Pancreas (tissue), 10 donors: ENCODE results near the gene SLC30A1. TPM values are rescaled to one million over a fixed set of nuclear protein-coding genes. Genes with fewer than 3 reads are reported as not detected.

ENCODE experiments used
- ATAC-seq, 4 donors: fragments of 200-7000 bp; cut with Tn5 transposase; one replicate each; pipeline versions ENCODE4 v1.8.0 to v1.9.1; 2020; ENCODE audit warnings: mild to moderate bottlenecking in 4 of 4, moderate library complexity in 4 of 4
- DNase-seq, 6 donors: peaks; one replicate each; pipeline ENCODE4 v3.0.0-alpha.2; 2020
- FAIRE-seq: peaks from 2 replicates; lab custom pipeline; 2012; peaks lifted over from hg19 to GRCh38; lab: Jason Lieb, UNC
- H3K27ac ChIP-seq, 4 donors: fragments of 200-600 bp; sonication (generic); 1 replicate in 3 of 4; 2 replicates in 1 of 4; pipeline versions ENCODE4 v1.5.0 to v1.8.0; 2020
- H3K27me3 ChIP-seq, 4 donors: fragments of 200-600 bp; one replicate each; pipeline ENCODE4 v1.8.0; 2021
- H3K36me3 ChIP-seq, 3 donors: fragments of 200-600 bp; sonication (generic) in 1 of 3; one replicate each; pipeline versions ENCODE4 v1.5.0 to v1.8.0; 2020 to 2021
- H3K4me1 ChIP-seq, 3 donors: fragments of 200-600 bp; one replicate each; pipeline ENCODE4 v1.8.0; 2021
- H3K4me3 ChIP-seq, 4 donors: fragments of 200-600 bp; sonication (generic) in 2 of 4; one replicate each; pipeline versions ENCODE4 v1.5.0 to v1.8.0; 2020 to 2021
- H3K9me3 ChIP-seq, 4 donors: fragments of 200-600 bp; one replicate each; pipeline ENCODE4 v1.8.0; 2021
- CTCF ChIP-seq, 4 donors: fragments of 200-600 bp; sonication (generic) in 3 of 4; IDR thresholded peaks; one replicate each; pipeline versions ENCODE4 v1.5.0 to v1.8.0; 2021; ENCODE audit warnings: antibody characterized with exemption in 4 of 4
- WGBS, 2 donors: extraction: QIAGEN DNeasy Blood & Tissue Kit; methylation state at CpG; one replicate each; pipeline ENCODE4 v1.1.7; 2013; 5-methylcytosine and 5-hydroxymethylcytosine counted together
- intact Hi-C, 3 donors: fragments of 100-400 bp; cut with DNase I; formaldehyde crosslinking; loops; one replicate each; pipeline versions ENCODE4 v1.11.1 to v1.14.2; 2022
- polyA plus RNA-seq, 2 donors: library from polyadenylated mRNA; stranded (reverse); fragments of 200-250 nt; gene quantifications; one replicate each; pipeline ENCODE4 v1.2.3, GENCODE V29; 2013
- total RNA-seq, 6 donors: library from RNA; stranded (reverse); fragmentation: NEBNext Ultra II Directional in 4 of 6; extraction: Animal tissue kit (Norgen Biotek cat#: 25700) in 4 of 6; gene quantifications; one replicate each; pipeline versions ENCODE4 v1.2.1 to v1.2.4, GENCODE V29; 2021 to 2023
- donor health status: healthy with polysubstance abuse.
- donor health status: DM: no; HTN: no; CAD: no; lungs with moderate emphysema.
- donor health status: DM: no; HTN: no; CAD: no.
- donor health status: control.
- donor health status: control.
- donor health status: Bipolar disorder and iron deficiency.
- donor health status: DM: yes; HTN: yes; CAD: no.
- donor health status: DM: no; HTN: no; CAD: no.
- donor health status: DM: no; HTN: no; CAD: no.
- donor health status: DM: yes; HTN: yes; CAD: no.

SLC30A1 gene
- total and polyA plus RNA-seq, 8 donors: 1.5 to 19.5 (median 8.0) TPM

- Histone ChIP-seq H3K4me3 (no peak overlapping the region), H3K27me3 (no peaks in the 10 kb centered on the region), H3K27ac (no peak overlapping the region), H3K36me3 (no peaks in the 10 kb centered on the region), H3K4me1 (no peaks in the 10 kb centered on the region), H3K9me3 (no peaks in the 10 kb centered on the region)
- DNase-seq: no peak
- no peak for ATAC-seq
- TF ChIP-seq CTCF (IDR thresholded peaks at IDR 0.05): no peak
- intact Hi-C loops: no loop called here
- FAIRE-seq: no peak
These were observed 16.5 kb upstream of the SLC30A1 start for GRCh38 chr1:211595419-211595818.

- ATAC-seq: peak in 2 of 4 donors; percentile 42 to 63
- H3K9me3 ChIP-seq: no peaks in the 10 kb centered on the region
- H3K27me3 ChIP-seq: no peaks in the 10 kb centered on the region
- H3K4me1 ChIP-seq: no peaks in the 10 kb centered on the region
- no peak for DNase-seq
- no peak overlapping the region for H3K27ac ChIP-seq
- intact Hi-C loops: no loop called here
- no peaks in the 10 kb centered on the region for H3K36me3 ChIP-seq
- no peak for FAIRE-seq
- no peak for TF ChIP-seq CTCF (IDR thresholded peaks at IDR 0.05)
- no peak overlapping the region for H3K4me3 ChIP-seq
- WGBS, 2 donors: 74 to 75% methylated on average over 5 of the region's 5 CpGs
These were observed 13.1 kb upstream of the SLC30A1 start for GRCh38 chr1:211591980-211592493.

GRCh38 chr1:211589782-211590721, 11.1 kb upstream of the SLC30A1 start:
- Histone ChIP-seq H3K4me3 (no peak overlapping the region), H3K9me3 (no peaks in the 10 kb centered on the region), H3K27ac (no peak overlapping the region), H3K36me3 (no peaks in the 10 kb centered on the region), H3K27me3 (no peaks in the 10 kb centered on the region), H3K4me1 (no peaks in the 10 kb centered on the region)
- intact Hi-C loops: no loop called here
- DNase-seq: peak in 1 of 6 donors; percentile 63
- no peak for TF ChIP-seq CTCF (IDR thresholded peaks at IDR 0.05)
- FAIRE-seq: no peak
- 68 to 74% methylated on average over 6 of the region's 6 CpGs for WGBS, 2 donors
- ATAC-seq: peak in 3 of 4 donors; percentile 58 to 86 (median 79)

GRCh38 chr1:211588711-211589110, 9.8 kb upstream of the SLC30A1 start:
- H3K4me3 ChIP-seq: no peak overlapping the region
- WGBS, 2 donors: 93 to 94% methylated on average over 4 of the region's 4 CpGs
- no peaks in the 10 kb centered on the region for H3K27me3 ChIP-seq
- H3K4me1 ChIP-seq: no peaks in the 10 kb centered on the region
- intact Hi-C loops: no loop called here
- no peaks in the 10 kb centered on the region for H3K9me3 ChIP-seq
- no peaks in the 10 kb centered on the region for H3K36me3 ChIP-seq
- FAIRE-seq (no peak), DNase-seq (no peak), ATAC-seq (no peak)
- no peak overlapping the region for H3K27ac ChIP-seq
- no peak for TF ChIP-seq CTCF (IDR thresholded peaks at IDR 0.05)

GRCh38 chr1:211587123-211587522, 8.2 kb upstream of the SLC30A1 start:
- intact Hi-C loops: no loop called here

More at GRCh38 chr1:211587123-211587522, 8.2 kb upstream of the SLC30A1 start:
- no peaks in the 10 kb centered on the region for H3K36me3 ChIP-seq
- H3K27ac ChIP-seq: no peak overlapping the region
- DNase-seq (no peak), ATAC-seq (no peak), FAIRE-seq (no peak)
- H3K9me3 ChIP-seq: no peaks in the 10 kb centered on the region
- H3K27me3 ChIP-seq: no peaks in the 10 kb centered on the region
- 81 to 95% methylated on average over 2 of the region's 2 CpGs for WGBS, 2 donors
- TF ChIP-seq CTCF (IDR thresholded peaks at IDR 0.05): no peak
- H3K4me3 ChIP-seq: no peak overlapping the region
- no peaks in the 10 kb centered on the region for H3K4me1 ChIP-seq
